ENCODE measurements around the gene SLC30A10. TPM values are rescaled to one million over a fixed set of nuclear protein-coding genes. Genes with fewer than 3 reads are reported as not detected.

Gene SLC30A10
- polyA plus RNA-seq, 1 donor from 2014 or later, result 5.3 TPM

GRCh38 chr1:219945795-219946194 lies 17.4 kb upstream of the SLC30A10 start:
- Histone ChIP-seq H3K79me2 (replicated peaks; ENCODE audit: insufficient read depth, low read length) (no peaks in the 10 kb centered on the region), H3K27me3 (ENCODE audit: insufficient read depth, low read depth, low read length) (no peaks in the 10 kb centered on the region), H3K9me2 (ENCODE audit: insufficient read depth, low read length) (no peaks in the 10 kb centered on the region)

More at GRCh38 chr1:219945795-219946194, 17.4 kb upstream of the SLC30A10 start:
- Histone ChIP-seq H4K20me1 (ENCODE audit: insufficient read depth) (no peaks in the 10 kb centered on the region), H3K9ac (ENCODE audit: low read length) (no peak overlapping the region), H3K27ac (ENCODE audit: low read length) (no peak overlapping the region), H3K36me3 (ENCODE audit: insufficient read depth, low read length) (no peaks in the 10 kb centered on the region), H3F3A (ENCODE audit: insufficient read depth, low read length, poor library complexity, severe bottlenecking) (no peaks in the 10 kb centered on the region), H3K9me3 (ENCODE audit: low read length) (no peaks in the 10 kb centered on the region), H2AFZ (ENCODE audit: low read depth, low read length) (no peak overlapping the region), H3K4me2 (ENCODE audit: low read length) (no peak overlapping the region), H3K4me3 (ENCODE audit: low read length) (no peak overlapping the region)
- no peak for TF ChIP-seq CTCF (IDR thresholded peaks at IDR 0.05; ENCODE audit: poor library complexity, severe bottlenecking)
- no peak for TF ChIP-seq TAF1 (IDR thresholded peaks at IDR 0.05; ENCODE audit: low read depth)
- TF ChIP-seq RAD21 (conservative IDR thresholded peaks at IDR 0.05), result no peak
- no peak for TF ChIP-seq MXI1 (conservative IDR thresholded peaks at IDR 0.05; ENCODE audit: poor library complexity, severe bottlenecking)
- no peak for TF ChIP-seq SMC3 (conservative IDR thresholded peaks at IDR 0.05; ENCODE audit: poor library complexity)
- TF ChIP-seq EP300 (conservative IDR thresholded peaks at IDR 0.05; ENCODE audit: poor library complexity, severe bottlenecking), result no peak
- no peak for TF ChIP-seq POLR2AphosphoS5 (IDR thresholded peaks at IDR 0.05)
- TF ChIP-seq EZH2 (IDR thresholded peaks at IDR 0.05; ENCODE audit: borderline replicate concordance, insufficient read depth, low read length, poor library complexity, severe bottlenecking), result no peak
- TF ChIP-seq REST (IDR thresholded peaks at IDR 0.05; ENCODE audit: borderline replicate concordance), result no peak

Measured in neural cell (in vitro differentiated cells).